HG03066 (cell line): ENCODE data around the gene RPL38.
"Not testable (repeated sequence)": the region's sequence is repeated elsewhere in the genome, so short reads cannot be mapped to it uniquely, and the experiment has no call there.

Experiments
- ATAC-seq: cut with Tn5 transposase; IDR thresholded peaks from one replicate; pipeline ENCODE4 v1.9.1; 2021; ENCODE audit warnings: low read depth; ENCODE audit not compliant: unreplicated experiment

Gene RPL38

GRCh38 chr17:74182041-74182723 is 21.3 kb upstream of the RPL38 start:
- ATAC-seq: no peak

- no peak for ATAC-seq
Observed at GRCh38 chr17:74183411-74183810, 20.1 kb upstream of the RPL38 start.

- no peak for ATAC-seq
Observed at GRCh38 chr17:74185571-74186185, 17.8 kb upstream of the RPL38 start.

GRCh38 chr17:74186498-74186897 is 17.0 kb upstream of the RPL38 start:
- ATAC-seq: no peak

GRCh38 chr17:74187761-74188160 is 15.7 kb upstream of the RPL38 start:
- ATAC-seq: no peak

- not testable (repeated sequence) for ATAC-seq
Observed at GRCh38 chr17:74188687-74189086, 14.8 kb upstream of the RPL38 start.

GRCh38 chr17:74190154-74190553 is 13.3 kb upstream of the RPL38 start:
- no peak for ATAC-seq

- ATAC-seq: no peak
Observed at GRCh38 chr17:74190807-74191406, 12.6 kb upstream of the RPL38 start.

- no peak for ATAC-seq
Observed at GRCh38 chr17:74192950-74193781, 10.3 kb upstream of the RPL38 start.

GRCh38 chr17:74194682-74195081 is 8.8 kb upstream of the RPL38 start:
- no peak for ATAC-seq

GRCh38 chr17:74196541-74197317 is 6.7 kb upstream of the RPL38 start:
- ATAC-seq: no peak

GRCh38 chr17:74197801-74198200 is 5.7 kb upstream of the RPL38 start:
- no peak for ATAC-seq

GRCh38 chr17:74198694-74199093 is 4.8 kb upstream of the RPL38 start:
- no peak for ATAC-seq

GRCh38 chr17:74199306-74200092 is 4.0 kb upstream of the RPL38 start:
- no peak for ATAC-seq

- ATAC-seq: no peak
Observed at GRCh38 chr17:74200112-74200511, 3.4 kb upstream of the RPL38 start.

- no peak for ATAC-seq
Observed at GRCh38 chr17:74201250-74201649, 2.2 kb upstream of the RPL38 start.

GRCh38 chr17:74201948-74202347 is 1.5 kb upstream of the RPL38 start:
- no peak for ATAC-seq

GRCh38 chr17:74202938-74203337 is 540 bp upstream of the RPL38 start:
- no peak for ATAC-seq

- ATAC-seq: no peak
Observed at GRCh38 chr17:74204474-74204873, 996 bp downstream of the RPL38 start.

GRCh38 chr17:74205274-74205673 is 1.8 kb downstream of the RPL38 start:
- ATAC-seq: no peak
